ENCODE data around the gene TRIO. TPM values are rescaled to one million over a fixed set of nuclear protein-coding genes. Genes with fewer than 3 reads are reported as not detected.

Gene TRIO
- polyA plus RNA-seq, 1 donor (not counting 4 experiments of a cell fraction or from before 2014, with no cell fraction given), result 57.2 TPM

DNA sequence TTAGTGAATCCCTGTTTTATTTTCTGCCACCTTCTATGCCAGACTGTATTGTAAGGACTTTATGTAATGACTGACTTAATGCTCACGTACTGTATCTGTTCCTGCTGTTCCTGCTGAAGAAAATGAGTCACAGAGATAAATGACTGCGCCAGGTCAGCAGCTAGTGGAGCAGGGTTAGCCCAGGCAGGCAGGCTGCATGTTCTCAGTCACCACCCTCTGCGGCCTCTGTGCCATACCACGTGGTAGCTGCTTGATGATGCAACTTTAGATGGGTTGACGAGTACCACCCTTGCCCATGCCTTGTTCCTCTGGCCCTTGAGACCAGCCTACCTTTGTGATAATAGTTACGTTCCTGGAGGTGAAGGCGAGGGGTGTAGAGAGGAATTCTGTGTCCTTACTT, 161.9 kb downstream of the TRIO start:
- Histone ChIP-seq H3K4me2 (ENCODE audit: control insufficient read depth, extremely low read depth, insufficient read depth, low read depth, low read length) (peak overlapping the region; percentile 45), H3K9me3 (ENCODE audit: control insufficient read depth, low read depth, low read length) (no peaks in the 10 kb centered on the region), H3K27me3 (ENCODE audit: control insufficient read depth, extremely low read depth, insufficient read depth, low read length) (no peaks in the 10 kb centered on the region), H2AFZ (ENCODE audit: control insufficient read depth, low read length) (no peak overlapping the region), H3K9ac (ENCODE audit: control insufficient read depth, extremely low read depth, insufficient read depth, low read length) (no peak overlapping the region), H3K79me2 (ENCODE audit: control insufficient read depth, insufficient read depth, low read length) (peaks cover 75% of the 10 kb centered on the region), H3K4me3 (ENCODE audit: control insufficient read depth in 2 of 3, extremely low read depth in 1 of 3, insufficient read depth in 2 of 3, low read depth in 1 of 3, low read length in 3 of 3) (no peak overlapping the region), H3K27ac (ENCODE audit: control insufficient read depth, insufficient read depth, low read length) (peak overlapping the region; percentile 78), H3K4me1 (ENCODE audit: control insufficient read depth, extremely low read depth, insufficient read depth, low read length) (peaks cover 23% of the 10 kb centered on the region), H3K36me3 (ENCODE audit: control insufficient read depth in 2 of 2, extremely low read depth in 1 of 2, insufficient read depth in 2 of 2, low read length in 2 of 2) (peaks cover 21 to 35% of the 10 kb centered on the region in 2 experiments), H4K20me1 (ENCODE audit: control insufficient read depth, extremely low read depth, insufficient read depth, low read length) (no peaks in the 10 kb centered on the region), H3K9me1 (ENCODE audit: control insufficient read depth, extremely low read depth, insufficient read depth, low read length) (no peaks in the 10 kb centered on the region)
- peak; percentile 73 for DNase-seq (ENCODE audit: low read depth, low spot score)
- FAIRE-seq, result peak; percentile 93
- dilution Hi-C loops (cut with MboI; ENCODE audit: extremely low pct_ligation_motif_present, low sequenced_read_pairs), result no loop called here
- TF ChIP-seq EZH2 (IDR thresholded peaks at IDR 0.05; ENCODE audit: low read length), result no peak
- TF ChIP-seq, protein P1, sequence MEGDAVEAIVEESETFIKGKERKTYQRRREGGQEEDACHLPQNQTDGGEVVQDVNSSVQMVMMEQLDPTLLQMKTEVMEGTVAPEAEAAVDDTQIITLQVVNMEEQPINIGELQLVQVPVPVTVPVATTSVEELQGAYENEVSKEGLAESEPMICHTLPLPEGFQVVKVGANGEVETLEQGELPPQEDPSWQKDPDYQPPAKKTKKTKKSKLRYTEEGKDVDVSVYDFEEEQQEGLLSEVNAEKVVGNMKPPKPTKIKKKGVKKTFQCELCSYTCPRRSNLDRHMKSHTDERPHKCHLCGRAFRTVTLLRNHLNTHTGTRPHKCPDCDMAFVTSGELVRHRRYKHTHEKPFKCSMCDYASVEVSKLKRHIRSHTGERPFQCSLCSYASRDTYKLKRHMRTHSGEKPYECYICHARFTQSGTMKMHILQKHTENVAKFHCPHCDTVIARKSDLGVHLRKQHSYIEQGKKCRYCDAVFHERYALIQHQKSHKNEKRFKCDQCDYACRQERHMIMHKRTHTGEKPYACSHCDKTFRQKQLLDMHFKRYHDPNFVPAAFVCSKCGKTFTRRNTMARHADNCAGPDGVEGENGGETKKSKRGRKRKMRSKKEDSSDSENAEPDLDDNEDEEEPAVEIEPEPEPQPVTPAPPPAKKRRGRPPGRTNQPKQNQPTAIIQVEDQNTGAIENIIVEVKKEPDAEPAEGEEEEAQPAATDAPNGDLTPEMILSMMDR (optimal IDR thresholded peaks at IDR 0.05 in 1 of 3, IDR thresholded peaks at IDR 0.05 in 1 of 3, conservative IDR thresholded peaks at IDR 0.05 in 1 of 3; ENCODE audit: extremely low read depth in 1 of 3, insufficient read depth in 2 of 3, low read length in 3 of 3), result no peak

DNA sequence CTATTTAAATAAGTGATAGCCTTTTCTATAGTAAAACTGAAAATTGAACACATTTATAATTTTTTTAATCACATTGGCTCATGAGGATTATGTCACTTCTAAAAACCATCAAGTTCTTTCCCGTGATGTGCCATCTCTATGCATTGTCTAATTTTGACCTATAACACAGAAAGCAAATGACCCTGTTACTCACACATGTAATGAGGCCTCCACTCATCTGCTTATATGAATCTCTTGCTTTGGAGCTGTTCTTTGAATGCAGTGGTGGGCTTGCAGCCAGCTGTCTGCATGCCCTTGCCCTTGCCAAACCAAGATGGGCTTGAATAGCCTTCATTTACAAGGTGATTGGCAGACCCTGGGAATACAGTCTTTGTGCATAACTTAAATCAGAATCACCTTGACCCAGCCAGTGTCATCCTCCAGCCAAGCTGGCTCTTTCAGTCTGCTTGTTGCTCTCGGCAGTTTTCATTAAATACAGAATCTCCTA, 163.2 kb downstream of the TRIO start:
- FAIRE-seq (no peak), DNase-seq (ENCODE audit: low read depth, low spot score) (no peak)
- Histone ChIP-seq H3K9me3 (ENCODE audit: control insufficient read depth, low read depth, low read length) (no peaks in the 10 kb centered on the region), H3K4me2 (ENCODE audit: control insufficient read depth, extremely low read depth, insufficient read depth, low read depth, low read length) (no peak overlapping the region), H3K4me3 (ENCODE audit: control insufficient read depth in 2 of 3, extremely low read depth in 1 of 3, insufficient read depth in 2 of 3, low read depth in 1 of 3, low read length in 3 of 3) (no peak overlapping the region), H3K9ac (ENCODE audit: control insufficient read depth, extremely low read depth, insufficient read depth, low read length) (no peak overlapping the region), H3K4me1 (ENCODE audit: control insufficient read depth, extremely low read depth, insufficient read depth, low read length) (peaks cover 23% of the 10 kb centered on the region), H3K27ac (ENCODE audit: control insufficient read depth, insufficient read depth, low read length) (no peak overlapping the region), H3K79me2 (ENCODE audit: control insufficient read depth, insufficient read depth, low read length) (peaks cover 68% of the 10 kb centered on the region), H2AFZ (ENCODE audit: control insufficient read depth, low read length) (no peak overlapping the region), H3K36me3 (ENCODE audit: control insufficient read depth in 2 of 2, extremely low read depth in 1 of 2, insufficient read depth in 2 of 2, low read length in 2 of 2) (peaks cover 24 to 33% of the 10 kb centered on the region in 2 experiments), H4K20me1 (ENCODE audit: control insufficient read depth, extremely low read depth, insufficient read depth, low read length) (no peaks in the 10 kb centered on the region), H3K27me3 (ENCODE audit: control insufficient read depth, extremely low read depth, insufficient read depth, low read length) (no peaks in the 10 kb centered on the region), H3K9me1 (ENCODE audit: control insufficient read depth, extremely low read depth, insufficient read depth, low read length) (no peaks in the 10 kb centered on the region)
- dilution Hi-C loops (cut with MboI; ENCODE audit: extremely low pct_ligation_motif_present, low sequenced_read_pairs), result no loop called here
- TF ChIP-seq, protein P1 (optimal IDR thresholded peaks at IDR 0.05 in 1 of 3, IDR thresholded peaks at IDR 0.05 in 1 of 3, conservative IDR thresholded peaks at IDR 0.05 in 1 of 3; ENCODE audit: extremely low read depth in 1 of 3, insufficient read depth in 2 of 3, low read length in 3 of 3), result no peak

Measured in keratinocyte (primary cell).